PFSK-1 (cell line): Measurements from ENCODE around the gene LGALS12.

ENCODE experiments used
- POLR2AphosphoS5 ChIP-seq: IDR thresholded peaks from 2 replicates; pipeline ENCODE4 v1.6.1; 2012; ENCODE audit warnings: low read depth, mild to moderate bottlenecking, control low read depth, low read length, moderate library complexity
- TF ChIP-seq, protein P1 (sequence below), 2 experiments: IDR thresholded peaks; 2 replicates each; pipeline versions ENCODE4 v1.6.1 to v1.8.0; 2011 to 2012; ENCODE audit warnings: low read depth in 2 of 2, low read length in 2 of 2, control low read depth in 1 of 2, inconsistent platforms in 1 of 2, mild to moderate bottlenecking in 1 of 2, moderate library complexity in 1 of 2; ENCODE audit not compliant: insufficient read depth in 1 of 2

DNA sequence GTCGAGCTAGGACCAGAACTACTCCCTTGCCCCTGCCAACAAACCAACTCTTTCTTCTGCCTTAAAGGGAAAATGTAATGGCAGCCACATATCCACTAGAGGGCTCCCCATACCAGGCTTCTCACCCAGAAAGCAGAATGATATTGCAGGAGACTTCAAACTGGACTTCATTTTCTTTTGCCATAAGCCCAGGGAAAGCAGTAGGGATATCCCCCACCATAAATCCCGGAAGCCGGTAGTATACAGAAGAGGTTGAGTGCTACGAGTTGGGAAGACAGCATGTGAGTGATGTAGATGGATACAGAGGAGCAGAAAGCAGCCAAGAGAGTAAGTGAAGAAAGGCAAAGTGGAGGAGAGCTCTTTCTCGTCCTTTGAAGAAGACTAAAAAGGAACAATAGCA, 27.0 kb upstream of the LGALS12 start:
- TF ChIP-seq, protein P1, sequence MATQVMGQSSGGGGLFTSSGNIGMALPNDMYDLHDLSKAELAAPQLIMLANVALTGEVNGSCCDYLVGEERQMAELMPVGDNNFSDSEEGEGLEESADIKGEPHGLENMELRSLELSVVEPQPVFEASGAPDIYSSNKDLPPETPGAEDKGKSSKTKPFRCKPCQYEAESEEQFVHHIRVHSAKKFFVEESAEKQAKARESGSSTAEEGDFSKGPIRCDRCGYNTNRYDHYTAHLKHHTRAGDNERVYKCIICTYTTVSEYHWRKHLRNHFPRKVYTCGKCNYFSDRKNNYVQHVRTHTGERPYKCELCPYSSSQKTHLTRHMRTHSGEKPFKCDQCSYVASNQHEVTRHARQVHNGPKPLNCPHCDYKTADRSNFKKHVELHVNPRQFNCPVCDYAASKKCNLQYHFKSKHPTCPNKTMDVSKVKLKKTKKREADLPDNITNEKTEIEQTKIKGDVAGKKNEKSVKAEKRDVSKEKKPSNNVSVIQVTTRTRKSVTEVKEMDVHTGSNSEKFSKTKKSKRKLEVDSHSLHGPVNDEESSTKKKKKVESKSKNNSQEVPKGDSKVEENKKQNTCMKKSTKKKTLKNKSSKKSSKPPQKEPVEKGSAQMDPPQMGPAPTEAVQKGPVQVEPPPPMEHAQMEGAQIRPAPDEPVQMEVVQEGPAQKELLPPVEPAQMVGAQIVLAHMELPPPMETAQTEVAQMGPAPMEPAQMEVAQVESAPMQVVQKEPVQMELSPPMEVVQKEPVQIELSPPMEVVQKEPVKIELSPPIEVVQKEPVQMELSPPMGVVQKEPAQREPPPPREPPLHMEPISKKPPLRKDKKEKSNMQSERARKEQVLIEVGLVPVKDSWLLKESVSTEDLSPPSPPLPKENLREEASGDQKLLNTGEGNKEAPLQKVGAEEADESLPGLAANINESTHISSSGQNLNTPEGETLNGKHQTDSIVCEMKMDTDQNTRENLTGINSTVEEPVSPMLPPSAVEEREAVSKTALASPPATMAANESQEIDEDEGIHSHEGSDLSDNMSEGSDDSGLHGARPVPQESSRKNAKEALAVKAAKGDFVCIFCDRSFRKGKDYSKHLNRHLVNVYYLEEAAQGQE (IDR thresholded peaks at IDR 0.05; ENCODE audit: insufficient read depth in 1 of 2, low read depth in 2 of 2, low read length in 2 of 2) = no peak
- TF ChIP-seq POLR2AphosphoS5 = no peak
